ENCODE data around the gene CA10.

GRCh38 chr17:52096056-52096455 lies 62.5 kb downstream of the CA10 start:
- no peak for TF ChIP-seq POLR2A (IDR thresholded peaks at IDR 0.05)
- TF ChIP-seq POLR2AphosphoS5 (IDR thresholded peaks at IDR 0.05), result no peak
- TF ChIP-seq CTCF (IDR thresholded peaks at IDR 0.05), result no peak
- TF ChIP-seq EP300 (IDR thresholded peaks at IDR 0.05), result no peak

All from gastroesophageal sphincter (tissue), 3 donors.